Measurements from ENCODE around the gene LY6G5B. TPM values are rescaled to one million over a fixed set of nuclear protein-coding genes. Genes with fewer than 3 reads are reported as not detected.

Gene LY6G5B
- total and polyA plus RNA-seq, 7 donors, result 0.60 to 10.0 (median 6.5) TPM; not detected in 1

GRCh38 chr6:31680226-31681134 is 10.7 kb downstream of the LY6G5B start, which contains the start of gene LY6G5C:
Gene LY6G5C (minus strand): TSS chr6:31681067. CDS start chr6:31680373, 694 bp downstream.
- Histone ChIP-seq H3K27ac (peak within 1 kb of the TSS; percentile 66 to 83 (median 73)), H3K36me3 (peaks cover 0 to 2% (median 0%) of the 10 kb centered on the region in 4 donors), H3K9me3 (no peaks in the 10 kb centered on the region), H3K4me3 (peak within 1 kb of the TSS; percentile 29 to 63 (median 53)), H3K27me3 (no peaks in the 10 kb centered on the region), H3K4me1 (peaks cover 0 to 21% (median 13%) of the 10 kb centered on the region in 4 donors)
- peak in 2 of 4 donors; percentile 13 to 41 for TF ChIP-seq POLR2AphosphoS5 (IDR thresholded peaks at IDR 0.05)
- TF ChIP-seq CTCF (IDR thresholded peaks at IDR 0.05), result peak; percentile 37 to 68 (median 61)
- TF ChIP-seq EP300 (IDR thresholded peaks at IDR 0.05), result no peak
- TF ChIP-seq POLR2A (IDR thresholded peaks at IDR 0.05), result no peak
- intact Hi-C loops (cut with DNase I), result loop anchor here (1.0 to 5.0 kb wide), 6 partner anchors 47 to 272 kb away; partner anchors contain the start of gene DDAH2
- peak; percentile 95 for DNase-seq
- WGBS, 2 donors, result 13 to 15% methylated on average over 17 of the region's 17 CpGs

- no peak for DNase-seq
- WGBS, 2 donors, result 1% methylated on average over 40 of the region's 40 CpGs
- H3K4me1 ChIP-seq, result peaks cover 0 to 21% (median 13%) of the 10 kb centered on the region in 4 donors
- no peaks in the 10 kb centered on the region for H3K9me3 ChIP-seq
- peak overlapping the region; percentile 29 to 63 (median 53) for H3K4me3 ChIP-seq
- no peaks in the 10 kb centered on the region for H3K27me3 ChIP-seq
- peak overlapping the region; percentile 66 to 83 (median 73) for H3K27ac ChIP-seq
- peaks cover 0 to 8% (median 2%) of the 10 kb centered on the region in 4 donors for H3K36me3 ChIP-seq
- intact Hi-C loops (cut with DNase I), result loop anchor here (1.0 to 5.0 kb wide), 4 partner anchors 46 to 271 kb away; partner anchors contain the start of gene DDAH2
- TF ChIP-seq CTCF (IDR thresholded peaks at IDR 0.05) (peak in 1 of 4 experiments; percentile 24), POLR2AphosphoS5 (IDR thresholded peaks at IDR 0.05) (no peak)
Observed at GRCh38 chr6:31681135-31681671, 11.4 kb downstream of the LY6G5B start.

- WGBS, 2 donors, result 78 to 80% methylated on average over 13 of the region's 13 CpGs
- Histone ChIP-seq H3K9me3 (no peaks in the 10 kb centered on the region), H3K27ac (no peak overlapping the region), H3K4me3 (no peak overlapping the region), H3K36me3 (peaks cover 23 to 32% (median 26%) of the 10 kb centered on the region in 4 donors), H3K4me1 (peaks cover 0 to 21% (median 13%) of the 10 kb centered on the region in 4 donors), H3K27me3 (no peaks in the 10 kb centered on the region)
- no peak for DNase-seq
- intact Hi-C loops (cut with DNase I), result loop anchor here (5.0 kb wide), 2 partner anchors 44 to 269 kb away; partner anchors contain the start of gene DDAH2
- TF ChIP-seq POLR2A (IDR thresholded peaks at IDR 0.05) (no peak), CTCF (IDR thresholded peaks at IDR 0.05) (no peak), POLR2AphosphoS5 (IDR thresholded peaks at IDR 0.05) (no peak), EP300 (IDR thresholded peaks at IDR 0.05) (no peak)
Observed at GRCh38 chr6:31683591-31683990, 13.8 kb downstream of the LY6G5B start.

- peaks cover 0 to 8% (median 2%) of the 10 kb centered on the region in 4 donors for H3K4me1 ChIP-seq
- H3K36me3 ChIP-seq, result peaks cover 43 to 61% (median 54%) of the 10 kb centered on the region in 4 donors
- intact Hi-C loops (cut with DNase I), result no loop called here
- H3K4me3 ChIP-seq, result no peak overlapping the region
- no peak for DNase-seq
- no peak overlapping the region for H3K27ac ChIP-seq
- TF ChIP-seq POLR2A (IDR thresholded peaks at IDR 0.05) (no peak), POLR2AphosphoS5 (IDR thresholded peaks at IDR 0.05) (no peak), EP300 (IDR thresholded peaks at IDR 0.05) (no peak), CTCF (IDR thresholded peaks at IDR 0.05) (no peak)
- no peaks in the 10 kb centered on the region for H3K27me3 ChIP-seq
- H3K9me3 ChIP-seq, result no peaks in the 10 kb centered on the region
- 86 to 92% methylated on average over 5 of the region's 5 CpGs for WGBS, 2 donors
Observed at GRCh38 chr6:31686483-31686882, 16.7 kb downstream of the LY6G5B start.

Data from sigmoid colon (tissue), 7 donors.